Spleen (tissue), 11 donors: ENCODE measurements around the gene CERS1. TPM values are rescaled to one million over a fixed set of nuclear protein-coding genes. Genes with fewer than 3 reads are reported as not detected.
A peak's percentile ranks its signal among the peaks of the same experiment; 100 is the strongest.

Experiments used
- DNase-seq: peaks from one replicate; pipeline ENCODE4 v3.0.0-alpha.2; 2020
- H3K27ac ChIP-seq, 8 donors: fragments of 200-600 bp; sonication (generic) in 7 of 8; 1 replicate in 4 of 8; 2 replicates in 4 of 8; pipeline versions ENCODE4 v1.5.0 to v1.8.0; 2016 to 2021; ENCODE audit warnings: inconsistent platforms in 4 of 8, mild to moderate bottlenecking in 4 of 8, moderate library complexity in 1 of 8
- H3K27me3 ChIP-seq, 7 donors: fragments of 200-600 bp; sonication (generic) in 6 of 7; replicated peaks in 1 of 7; 1 replicate in 4 of 7; 2 replicates in 3 of 7; pipeline versions ENCODE4 v1.5.0 to v1.8.0; 2016 to 2021; ENCODE audit warnings: inconsistent platforms in 3 of 7, mild to moderate bottlenecking in 1 of 7
- H3K36me3 ChIP-seq, 6 donors: fragments of 200-600 bp; sonication (generic) in 5 of 6; 1 replicate in 4 of 6; 2 replicates in 2 of 6; pipeline versions ENCODE4 v1.5.0 to v1.8.0; 2016 to 2021; ENCODE audit warnings: inconsistent platforms in 2 of 6
- H3K4me1 ChIP-seq, 6 donors: fragments of 200-600 bp; sonication (generic) in 5 of 6; 1 replicate in 3 of 6; 2 replicates in 3 of 6; pipeline versions ENCODE4 v1.5.0 to v1.8.0; 2016 to 2021; ENCODE audit warnings: inconsistent platforms in 3 of 6
- H3K4me3 ChIP-seq, 8 donors: fragments of 200-600 bp; sonication (generic) in 7 of 8; 1 replicate in 4 of 8; 2 replicates in 4 of 8; pipeline versions ENCODE4 v1.5.0 to v1.8.0; 2016 to 2021; ENCODE audit warnings: inconsistent platforms in 4 of 8, mild to moderate bottlenecking in 4 of 8, moderate library complexity in 2 of 8
- H3K9me3 ChIP-seq, 8 donors: fragments of 200-600 bp; sonication (generic) in 7 of 8; 1 replicate in 4 of 8; 2 replicates in 4 of 8; pipeline versions ENCODE4 v1.5.0 to v1.8.0; 2016 to 2021; ENCODE audit warnings: inconsistent platforms in 4 of 8
- CTCF ChIP-seq, 11 experiments: fragments of 200-600 bp in 7 of 11; fragments of 450-650 bp in 4 of 11; sonication (generic) in 4 of 11; IDR thresholded peaks in 8 of 11; conservative IDR thresholded peaks in 3 of 11; 1 replicate in 7 of 11; 2 replicates in 4 of 11; pipeline versions ENCODE4 v1.4.0 to v1.8.0; 2016 to 2021; ENCODE audit warnings: antibody characterized with exemption in 11 of 11, inconsistent platforms in 4 of 11, mild to moderate bottlenecking in 1 of 11
- POLR2A ChIP-seq, 3 donors: fragments of 450-650 bp; IDR thresholded peaks; one replicate each; pipeline ENCODE4 v1.5.1; 2017; ENCODE audit warnings: antibody characterized with exemption in 3 of 3, mild to moderate bottlenecking in 1 of 3
- POLR2AphosphoS5 ChIP-seq, 3 donors: sonication (generic); formaldehyde crosslinking; IDR thresholded peaks; one replicate each; pipeline ENCODE4 v1.5.1; 2017; ENCODE audit warnings: antibody characterized with exemption in 3 of 3
- WGBS, 5 donors: extraction: QIAGEN DNeasy Blood & Tissue Kit in 3 of 5; methylation state at CpG; one replicate each; pipeline versions ENCODE4 v1.1.5 to v1.1.7; 2013 to 2018; 5-methylcytosine and 5-hydroxymethylcytosine counted together
- intact Hi-C: fragments of 100-400 bp; cut with DNase I; formaldehyde crosslinking; loops from one replicate; pipeline ENCODE4 v1.15.0; 2023; ENCODE audit warnings: low total_unique reads
- polyA plus RNA-seq, 3 donors: library from polyadenylated mRNA; stranded (reverse); fragments of 200-250 nt; gene quantifications; one replicate each; pipeline ENCODE4 v1.2.1, GENCODE V29; 2013
- total RNA-seq, 7 donors: library from RNA; depleted of rRNA in 3 of 7; stranded (reverse); fragments of >200 nt in 3 of 7; fragmentation: NEBNext Ultra II Directional in 4 of 7; extraction: Animal tissue kit (Norgen Biotek cat#: 25700) in 4 of 7; gene quantifications; one replicate each; pipeline versions ENCODE4 v1.1.0 to v1.2.1, GENCODE V29; 2016 to 2021
- donor health status: healthy with polysubstance abuse.
- donor health status: DM: no; HTN: no; CAD: no; lungs with moderate emphysema.
- donor health status: DM: no; HTN: no; CAD: no.
- donor health status: Bipolar disorder and iron deficiency.
- donor health status: healthy.
- donor health status: DM: no; HTN: no; CAD: no.
- donor health status: DM: yes; HTN: yes; CAD: no.

Gene CERS1
- total and polyA plus RNA-seq, 10 donors: 0.06 to 0.50 (median 0.39) TPM; not detected in 4

- TF ChIP-seq POLR2AphosphoS5 (IDR thresholded peaks at IDR 0.05) (peak; percentile 43 to 75 (median 68)), CTCF (IDR thresholded peaks at IDR 0.05 in 8 of 11, conservative IDR thresholded peaks at IDR 0.05 in 3 of 11) (no peak), POLR2A (IDR thresholded peaks at IDR 0.05) (no peak)
- H3K27me3 ChIP-seq: no peaks in the 10 kb centered on the region
- WGBS, 5 donors: 73 to 90% (median 83%) methylated on average over 21 to 27 of the region's 27 CpGs
- intact Hi-C loops: no loop called here
- H3K4me1 ChIP-seq: peaks cover 31 to 68% (median 50%) of the 10 kb centered on the region in 6 donors
- H3K4me3 ChIP-seq: peak overlapping the region in 1 of 8 donors; percentile 41
- peaks cover 2 to 92% (median 69%) of the 10 kb centered on the region in 6 donors for H3K36me3 ChIP-seq
- H3K9me3 ChIP-seq: no peaks in the 10 kb centered on the region
- DNase-seq: peak; percentile 84
- H3K27ac ChIP-seq: peak overlapping the region; percentile 43 to 91 (median 84)
Measured at GRCh38 chr19:18850471-18851375, 45.2 kb downstream of the CERS1 start.

GRCh38 chr19:18849838-18850400 is 46.0 kb downstream of the CERS1 start:
- H3K4me1 ChIP-seq: peaks cover 37 to 76% (median 58%) of the 10 kb centered on the region in 6 donors
- no peak for TF ChIP-seq CTCF (IDR thresholded peaks at IDR 0.05 in 8 of 11, conservative IDR thresholded peaks at IDR 0.05 in 3 of 11)
- TF ChIP-seq POLR2AphosphoS5 (IDR thresholded peaks at IDR 0.05): no peak
- no peak for TF ChIP-seq POLR2A (IDR thresholded peaks at IDR 0.05)
- DNase-seq: peak; percentile 69
- H3K36me3 ChIP-seq: peaks cover under 1 to 85% (median 62%) of the 10 kb centered on the region in 6 donors
- peak overlapping the region; percentile 43 to 91 (median 84) for H3K27ac ChIP-seq
- H3K4me3 ChIP-seq: peak overlapping the region in 1 of 8 donors; percentile 41
- no peaks in the 10 kb centered on the region for H3K9me3 ChIP-seq
- intact Hi-C loops: loop anchor here (5.0 to 10.0 kb wide), 2 partner anchors 258 to 385 kb away; no protein-coding TSS in a partner anchor
- H3K27me3 ChIP-seq: no peaks in the 10 kb centered on the region
- 48 to 61% (median 51%) methylated on average over 13 to 16 of the region's 16 CpGs for WGBS, 5 donors

- no peak for TF ChIP-seq CTCF (IDR thresholded peaks at IDR 0.05 in 8 of 11, conservative IDR thresholded peaks at IDR 0.05 in 3 of 11)
- TF ChIP-seq POLR2AphosphoS5 (IDR thresholded peaks at IDR 0.05): peak; percentile 65 to 78 (median 74)
- intact Hi-C loops: loop anchor here (5.0 to 10.0 kb wide), 2 partner anchors 257 to 384 kb away; no protein-coding TSS in a partner anchor
- H3K36me3 ChIP-seq: peaks cover 0 to 77% (median 54%) of the 10 kb centered on the region in 6 donors
- H3K4me1 ChIP-seq: peaks cover 44 to 84% (median 66%) of the 10 kb centered on the region in 6 donors
- no peaks in the 10 kb centered on the region for H3K27me3 ChIP-seq
- H3K27ac ChIP-seq: peak overlapping the region; percentile 43 to 91 (median 84)
- H3K9me3 ChIP-seq: no peaks in the 10 kb centered on the region
- DNase-seq: peak; percentile 89
- H3K4me3 ChIP-seq: peak overlapping the region in 3 of 8 donors; percentile 4 to 41 (median 7)
- 31 to 65% (median 50%) methylated on average over 19 to 23 of the region's 23 CpGs for WGBS, 5 donors
Measured at GRCh38 chr19:18848878-18849661, 46.9 kb downstream of the CERS1 start.
